Cardiac fibroblast (primary cell): ENCODE results near the gene ABHD6.
"Not testable (repeated sequence)": the region's sequence is repeated elsewhere in the genome, so short reads cannot be mapped to it uniquely, and the experiment has no call there.

Experiments used
- DNase-seq, 2 donors: peaks; one replicate each; pipeline versions ENCODE4 v3.0.0 to v3.0.0-alpha.2; 2010; ENCODE audit warnings: low read depth in 2 of 2
- H3K4me3 ChIP-seq, 2 donors: replicated peaks in 1 of 2; 1 replicate in 1 of 2; 2 replicates in 1 of 2; pipeline ENCODE4 v1.5.1; 2011; ENCODE audit warnings: low read depth in 2 of 2, low read length in 2 of 2, mild to moderate bottlenecking in 2 of 2, moderate library complexity in 1 of 2
- CTCF ChIP-seq: IDR thresholded peaks from one replicate; pipeline ENCODE4 v1.5.1; 2011; ENCODE audit warnings: low read depth, mild to moderate bottlenecking, low read length, inconsistent platforms

Gene ABHD6

GRCh38 chr3:58200121-58200709 lies 37.4 kb upstream of the ABHD6 start:
- no peak for TF ChIP-seq CTCF
- DNase-seq: no peak
- H3K4me3 ChIP-seq: no peak overlapping the region

GRCh38 chr3:58200846-58201355 lies 36.7 kb upstream of the ABHD6 start:
- TF ChIP-seq CTCF: no peak
- no peak for DNase-seq
- no peak overlapping the region for H3K4me3 ChIP-seq

- not testable (repeated sequence) for DNase-seq, H3K4me3 ChIP-seq
These were observed 36.1 kb upstream of the ABHD6 start for GRCh38 chr3:58201451-58201850.

DNA sequence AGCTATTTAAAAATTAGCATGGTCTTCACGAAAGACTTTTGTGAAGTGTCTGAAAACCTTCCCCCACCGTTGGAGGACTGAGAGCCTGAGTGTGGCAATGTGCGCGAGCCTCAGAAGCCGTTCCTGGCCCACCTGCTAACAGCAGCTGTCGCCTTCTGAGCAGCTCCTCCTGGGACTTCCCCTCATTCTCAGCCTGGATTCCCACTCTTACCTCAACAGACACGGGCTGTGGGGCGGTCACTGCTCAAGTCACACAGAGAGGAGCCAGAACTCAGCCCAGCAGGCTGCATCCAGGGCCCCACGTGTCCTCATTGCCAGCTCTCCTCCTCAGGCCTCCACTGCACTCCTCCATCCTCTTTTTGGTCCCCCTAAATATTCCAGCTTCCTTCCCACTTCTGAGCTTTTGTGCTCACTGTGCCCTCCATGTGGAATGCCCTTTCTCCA lies 34.7 kb upstream of the ABHD6 start:
- H3K4me3 ChIP-seq: no peak overlapping the region
- no peak for DNase-seq
- no peak for TF ChIP-seq CTCF

DNA sequence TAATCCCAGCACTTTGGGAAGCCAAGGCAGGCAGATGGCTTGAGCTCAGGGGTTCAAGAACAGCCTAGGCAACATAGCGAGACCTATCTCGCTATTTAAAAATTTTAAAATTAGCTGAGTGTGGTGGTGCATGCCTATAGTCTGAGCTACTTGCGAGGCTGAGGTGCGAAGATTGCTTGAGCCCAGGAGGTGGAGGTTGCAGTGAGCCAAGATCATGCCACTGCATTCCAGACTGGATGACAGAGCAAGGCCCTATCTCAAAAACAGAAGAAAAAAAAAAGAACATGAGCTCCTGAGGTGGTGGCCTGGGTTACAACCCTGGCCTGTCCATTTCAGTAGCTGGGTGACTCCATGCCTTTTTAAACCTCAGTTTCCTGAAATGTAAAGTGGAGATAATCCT lies 34.1 kb upstream of the ABHD6 start:
- DNase-seq: no peak
- H3K4me3 ChIP-seq: no peak overlapping the region
- TF ChIP-seq CTCF: no peak

DNA sequence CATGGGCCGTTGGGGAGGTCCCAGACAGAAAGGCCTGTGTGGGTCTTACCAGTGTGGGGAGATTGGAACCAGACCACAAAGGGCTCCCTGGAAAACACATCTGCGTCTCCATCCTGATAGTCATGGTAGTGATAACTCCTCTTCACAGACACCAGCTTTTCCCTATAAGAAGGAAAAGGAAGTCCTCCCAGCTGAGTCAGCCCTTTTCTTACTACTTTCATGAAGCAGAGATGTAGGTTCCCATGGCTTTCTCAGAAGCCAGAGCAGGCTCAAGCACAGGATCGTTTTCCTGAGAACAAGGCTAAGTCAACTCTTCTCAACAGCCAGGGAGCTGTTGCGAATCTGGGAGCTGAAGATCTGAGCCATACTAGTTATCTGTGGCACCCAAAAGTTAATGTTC lies 32.9 kb upstream of the ABHD6 start:
- H3K4me3 ChIP-seq: no peak overlapping the region
- DNase-seq: no peak
- no peak for TF ChIP-seq CTCF

DNA sequence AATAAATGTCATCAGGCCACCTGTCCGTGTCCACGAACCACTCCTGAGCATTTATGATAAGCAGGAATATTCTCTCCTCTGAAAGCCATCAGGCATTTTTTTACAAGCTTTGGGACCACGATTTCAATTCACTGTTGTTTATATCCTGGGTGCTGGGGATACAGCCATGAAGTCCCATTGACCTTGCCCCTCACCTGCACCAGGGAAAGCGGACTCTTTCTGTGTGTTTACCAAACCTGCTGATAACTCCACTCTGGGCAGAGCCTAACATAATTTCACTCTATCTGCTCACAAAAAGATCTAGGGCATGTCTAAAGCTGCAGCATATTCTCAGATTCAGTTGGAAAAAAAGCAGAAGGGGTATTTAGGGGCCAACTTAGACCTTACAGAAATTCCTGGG lies 31.6 kb upstream of the ABHD6 start:
- no peak overlapping the region for H3K4me3 ChIP-seq
- DNase-seq: no peak
- TF ChIP-seq CTCF: no peak
